ENCODE data around the gene SERPINE1.
"Not testable (repeated sequence)": the region's sequence is repeated elsewhere in the genome, so short reads cannot be mapped to it uniquely, and the experiment has no call there.

The SERPINE1 gene

GRCh38 chr7:101109368-101109767 is 17.5 kb upstream of the SERPINE1 start:
- H3K4me3 ChIP-seq (ENCODE audit: low read depth, low read length): no peak overlapping the region
- TF ChIP-seq, protein P1, sequence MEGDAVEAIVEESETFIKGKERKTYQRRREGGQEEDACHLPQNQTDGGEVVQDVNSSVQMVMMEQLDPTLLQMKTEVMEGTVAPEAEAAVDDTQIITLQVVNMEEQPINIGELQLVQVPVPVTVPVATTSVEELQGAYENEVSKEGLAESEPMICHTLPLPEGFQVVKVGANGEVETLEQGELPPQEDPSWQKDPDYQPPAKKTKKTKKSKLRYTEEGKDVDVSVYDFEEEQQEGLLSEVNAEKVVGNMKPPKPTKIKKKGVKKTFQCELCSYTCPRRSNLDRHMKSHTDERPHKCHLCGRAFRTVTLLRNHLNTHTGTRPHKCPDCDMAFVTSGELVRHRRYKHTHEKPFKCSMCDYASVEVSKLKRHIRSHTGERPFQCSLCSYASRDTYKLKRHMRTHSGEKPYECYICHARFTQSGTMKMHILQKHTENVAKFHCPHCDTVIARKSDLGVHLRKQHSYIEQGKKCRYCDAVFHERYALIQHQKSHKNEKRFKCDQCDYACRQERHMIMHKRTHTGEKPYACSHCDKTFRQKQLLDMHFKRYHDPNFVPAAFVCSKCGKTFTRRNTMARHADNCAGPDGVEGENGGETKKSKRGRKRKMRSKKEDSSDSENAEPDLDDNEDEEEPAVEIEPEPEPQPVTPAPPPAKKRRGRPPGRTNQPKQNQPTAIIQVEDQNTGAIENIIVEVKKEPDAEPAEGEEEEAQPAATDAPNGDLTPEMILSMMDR (IDR thresholded peaks at IDR 0.05; ENCODE audit: low read depth, low read length, missing control alignments): no peak
- no peak for DNase-seq (ENCODE audit: low read depth)

GRCh38 chr7:101111261-101111660 is 15.6 kb upstream of the SERPINE1 start:
- no peak overlapping the region for H3K4me3 ChIP-seq (ENCODE audit: low read depth, low read length)
- TF ChIP-seq, protein P1 (IDR thresholded peaks at IDR 0.05; ENCODE audit: low read depth, low read length, missing control alignments): no peak
- no peak for DNase-seq (ENCODE audit: low read depth)

GRCh38 chr7:101112233-101112632 is 14.7 kb upstream of the SERPINE1 start:
- no peak for DNase-seq (ENCODE audit: low read depth)
- H3K4me3 ChIP-seq (ENCODE audit: low read depth, low read length): no peak overlapping the region
- TF ChIP-seq, protein P1 (IDR thresholded peaks at IDR 0.05; ENCODE audit: low read depth, low read length, missing control alignments): no peak

- not testable (repeated sequence) for H3K4me3 ChIP-seq (ENCODE audit: low read depth, low read length); DNase-seq (ENCODE audit: low read depth)
Observed at GRCh38 chr7:101113140-101113539, 13.8 kb upstream of the SERPINE1 start.

- DNase-seq (ENCODE audit: low read depth): no peak
- TF ChIP-seq, protein P1 (IDR thresholded peaks at IDR 0.05; ENCODE audit: low read depth, low read length, missing control alignments): no peak
- no peak overlapping the region for H3K4me3 ChIP-seq (ENCODE audit: low read depth, low read length)
Observed at GRCh38 chr7:101113836-101114235, 13.1 kb upstream of the SERPINE1 start.

- no peak overlapping the region for H3K4me3 ChIP-seq (ENCODE audit: low read depth, low read length)
- DNase-seq (ENCODE audit: low read depth): no peak
- TF ChIP-seq, protein P1 (IDR thresholded peaks at IDR 0.05; ENCODE audit: low read depth, low read length, missing control alignments): no peak
Observed at GRCh38 chr7:101114492-101114891, 12.4 kb upstream of the SERPINE1 start.

DNA sequence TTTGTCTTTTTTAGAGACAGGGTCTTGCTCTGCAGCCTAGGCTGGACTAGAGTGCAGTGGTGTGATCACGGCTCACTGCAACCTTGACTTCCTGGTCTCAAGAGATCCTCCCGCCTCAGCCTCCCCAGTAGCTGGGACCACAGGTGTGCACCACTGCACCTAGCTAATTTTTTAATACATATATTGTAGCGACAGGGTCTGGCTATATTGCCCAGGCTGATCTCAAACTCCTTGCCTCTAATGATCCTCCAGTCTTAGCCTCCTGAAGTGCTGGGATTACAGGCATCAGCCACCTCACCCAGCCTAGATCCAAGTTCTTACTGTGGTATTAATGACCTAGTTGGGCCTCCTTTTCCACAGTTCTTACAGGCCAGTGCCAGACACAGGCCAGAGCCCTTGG is 11.7 kb upstream of the SERPINE1 start:
- TF ChIP-seq, protein P1 (IDR thresholded peaks at IDR 0.05; ENCODE audit: low read depth, low read length, missing control alignments): no peak
- DNase-seq (ENCODE audit: low read depth): no peak

GRCh38 chr7:101116898-101117297 is 10.0 kb upstream of the SERPINE1 start:
- no peak for DNase-seq (ENCODE audit: low read depth)
- H3K4me3 ChIP-seq (ENCODE audit: low read depth, low read length): no peak overlapping the region
- TF ChIP-seq, protein P1 (IDR thresholded peaks at IDR 0.05; ENCODE audit: low read depth, low read length, missing control alignments): no peak

More for the DNA sequence above, 11.7 kb upstream of the SERPINE1 start:
- no peak overlapping the region for H3K4me3 ChIP-seq (ENCODE audit: low read depth, low read length)

Data from GM12864 (cell line).